Adipocyte (in vitro differentiated cells): ENCODE data around the gene RAB11FIP4.
A peak's percentile ranks its signal among the peaks of the same experiment; 100 is the strongest.

Experiments used
- DNase-seq: peaks from one replicate; pipeline ENCODE4 v3.0.0-alpha.2; 2015; ENCODE audit warnings: low read depth
- H3K27me3 ChIP-seq: replicated peaks from 2 replicates; pipeline ENCODE4 v1.7.0; 2013; ENCODE audit warnings: mild to moderate bottlenecking, low read length, moderate library complexity; ENCODE audit not compliant: control insufficient read depth, insufficient read depth
- H3K36me3 ChIP-seq: 2 replicates; pipeline ENCODE4 v1.7.0; 2013; ENCODE audit warnings: low read length, mild to moderate bottlenecking, moderate library complexity; ENCODE audit not compliant: control insufficient read depth, insufficient read depth, severe bottlenecking
- H3K4me1 ChIP-seq: 2 replicates; pipeline ENCODE4 v1.7.0; 2013; ENCODE audit warnings: mild to moderate bottlenecking, low read length, moderate library complexity; ENCODE audit not compliant: control insufficient read depth, insufficient read depth
- H3K4me3 ChIP-seq: 2 replicates; pipeline ENCODE4 v1.7.0; 2013; ENCODE audit warnings: mild to moderate bottlenecking, low read length, moderate library complexity
- H3K9ac ChIP-seq: 2 replicates; pipeline ENCODE4 v1.7.0; 2013; ENCODE audit warnings: mild to moderate bottlenecking, low read length, moderate library complexity
- H3K9me3 ChIP-seq: 2 replicates; pipeline ENCODE4 v1.7.0; 2013; ENCODE audit warnings: mild to moderate bottlenecking, low read length, moderate library complexity; ENCODE audit not compliant: control insufficient read depth

Gene RAB11FIP4

GRCh38 chr17:31556969-31557645 lies 165.6 kb downstream of the RAB11FIP4 start:
- H3K4me3 ChIP-seq: no peak overlapping the region
- H3K36me3 ChIP-seq: no peaks in the 10 kb centered on the region
- no peak overlapping the region for H3K9ac ChIP-seq
- H3K4me1 ChIP-seq: peaks cover 16% of the 10 kb centered on the region
- H3K27me3 ChIP-seq: no peaks in the 10 kb centered on the region
- H3K9me3 ChIP-seq: no peaks in the 10 kb centered on the region
- no peak for DNase-seq

GRCh38 chr17:31558748-31559583 lies 167.5 kb downstream of the RAB11FIP4 start:
- Histone ChIP-seq H3K36me3 (peaks cover 10% of the 10 kb centered on the region), H3K4me1 (peaks cover 31% of the 10 kb centered on the region), H3K27me3 (no peaks in the 10 kb centered on the region), H3K9ac (peak overlapping the region; percentile 100), H3K4me3 (peak overlapping the region; percentile 93), H3K9me3 (no peaks in the 10 kb centered on the region)
- DNase-seq: peak; percentile 94

- Histone ChIP-seq H3K27me3 (no peaks in the 10 kb centered on the region), H3K9ac (peak overlapping the region; percentile 100), H3K4me3 (peak overlapping the region; percentile 93), H3K36me3 (peaks cover 11% of the 10 kb centered on the region), H3K9me3 (no peaks in the 10 kb centered on the region), H3K4me1 (peaks cover 40% of the 10 kb centered on the region)
- DNase-seq: peak; percentile 44
Observed at GRCh38 chr17:31559584-31560501, 168.4 kb downstream of the RAB11FIP4 start.

GRCh38 chr17:31560616-31561235 lies 169.3 kb downstream of the RAB11FIP4 start:
- Histone ChIP-seq H3K9ac (peak overlapping the region; percentile 100), H3K4me3 (peak overlapping the region; percentile 93), H3K36me3 (peaks cover 11% of the 10 kb centered on the region), H3K27me3 (no peaks in the 10 kb centered on the region), H3K4me1 (peaks cover 49% of the 10 kb centered on the region), H3K9me3 (no peaks in the 10 kb centered on the region)
- DNase-seq: peak; percentile 36

GRCh38 chr17:31561469-31562375 lies 170.2 kb downstream of the RAB11FIP4 start:
- H3K9ac ChIP-seq: peak overlapping the region; percentile 100
- no peaks in the 10 kb centered on the region for H3K9me3 ChIP-seq
- H3K4me3 ChIP-seq: peak overlapping the region; percentile 93
- no peaks in the 10 kb centered on the region for H3K27me3 ChIP-seq
- H3K36me3 ChIP-seq: peaks cover 11% of the 10 kb centered on the region
- peak; percentile 87 for DNase-seq
- peaks cover 59% of the 10 kb centered on the region for H3K4me1 ChIP-seq

- no peaks in the 10 kb centered on the region for H3K27me3 ChIP-seq
- DNase-seq: peak; percentile 19
- H3K4me1 ChIP-seq: peaks cover 66% of the 10 kb centered on the region
- peak overlapping the region; percentile 93 for H3K4me3 ChIP-seq
- H3K9ac ChIP-seq: peak overlapping the region; percentile 100
- H3K36me3 ChIP-seq: peaks cover 11% of the 10 kb centered on the region
- no peaks in the 10 kb centered on the region for H3K9me3 ChIP-seq
Observed at GRCh38 chr17:31562376-31562840, 170.9 kb downstream of the RAB11FIP4 start.

- H3K27me3 ChIP-seq: no peaks in the 10 kb centered on the region
- peak overlapping the region; percentile 85 for H3K9ac ChIP-seq
- H3K9me3 ChIP-seq: no peaks in the 10 kb centered on the region
- peaks cover 11% of the 10 kb centered on the region for H3K36me3 ChIP-seq
- H3K4me1 ChIP-seq: peaks cover 76% of the 10 kb centered on the region
- peak overlapping the region; percentile 50 for H3K4me3 ChIP-seq
- no peak for DNase-seq
Observed at GRCh38 chr17:31564291-31564690, 172.8 kb downstream of the RAB11FIP4 start.

GRCh38 chr17:31564883-31565301 lies 173.4 kb downstream of the RAB11FIP4 start:
- peaks cover 11% of the 10 kb centered on the region for H3K36me3 ChIP-seq
- H3K4me1 ChIP-seq: peaks cover 82% of the 10 kb centered on the region
- H3K9ac ChIP-seq: peak overlapping the region; percentile 85
- H3K4me3 ChIP-seq: peak overlapping the region; percentile 62
- H3K27me3 ChIP-seq: no peaks in the 10 kb centered on the region
- peak; percentile 53 for DNase-seq
- H3K9me3 ChIP-seq: no peaks in the 10 kb centered on the region

GRCh38 chr17:31565652-31566051 lies 174.2 kb downstream of the RAB11FIP4 start:
- Histone ChIP-seq H3K9ac (peak overlapping the region; percentile 85), H3K27me3 (no peaks in the 10 kb centered on the region), H3K4me3 (peak overlapping the region; percentile 62), H3K36me3 (peaks cover 16% of the 10 kb centered on the region), H3K4me1 (peaks cover 89% of the 10 kb centered on the region), H3K9me3 (no peaks in the 10 kb centered on the region)
- no peak for DNase-seq
